Urothelium cell line (cell line): ENCODE measurements around the gene AHNAK2.
"Not testable (repeated sequence)": the region's sequence is repeated elsewhere in the genome, so short reads cannot be mapped to it uniquely, and the experiment has no call there.

Source experiments
- DNase-seq: peaks from one replicate; pipeline ENCODE4 v3.0.0; 2011; ENCODE audit warnings: low spot score, mixed read lengths
- FAIRE-seq: peaks from 2 replicates; lab custom pipeline; 2011; peaks lifted over from hg19 to GRCh38; lab: Jason Lieb, UNC

AHNAK2 gene

GRCh38 chr14:104954746-104955395 lies 23.3 kb downstream of the AHNAK2 start:
- no peak for DNase-seq
- no peak for FAIRE-seq

DNA sequence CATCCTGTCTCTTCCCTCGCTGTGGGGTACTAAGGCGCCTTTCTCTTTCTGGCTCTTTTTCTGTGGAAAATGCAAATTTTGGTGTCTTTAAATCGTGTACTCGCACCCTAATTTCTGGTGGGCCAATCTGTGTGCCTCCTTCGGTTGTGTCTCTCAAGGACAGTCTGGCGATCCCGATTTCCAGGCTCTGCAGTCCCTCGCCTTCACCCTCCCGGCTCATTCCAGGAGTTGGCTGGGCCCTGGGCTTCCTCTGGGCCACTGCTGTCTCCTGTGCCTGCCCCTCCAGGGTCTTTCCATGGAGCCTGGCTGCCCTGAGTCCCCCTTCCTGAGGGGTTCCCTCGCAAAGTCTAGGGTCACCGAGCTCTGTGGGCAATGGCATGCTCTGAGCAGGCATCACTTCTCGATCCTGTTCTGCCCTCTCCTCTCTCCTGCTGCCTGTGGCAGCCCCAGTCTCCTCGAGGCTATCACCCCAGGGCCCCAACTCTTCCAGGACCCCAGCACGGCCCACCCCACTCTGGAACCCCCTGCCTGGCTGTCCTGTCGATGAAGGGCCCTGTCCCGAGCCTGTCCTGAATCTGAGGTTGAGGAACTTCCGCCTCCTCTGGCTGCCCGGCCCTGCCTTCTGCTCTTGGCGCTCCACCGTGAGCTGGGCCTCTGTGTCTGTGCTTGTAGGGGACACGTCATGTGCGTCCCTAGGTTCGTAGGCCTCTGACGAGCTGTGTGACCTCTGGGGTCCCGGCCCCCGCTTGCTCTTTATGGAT lies 24.1 kb downstream of the AHNAK2 start:
- no peak for FAIRE-seq
- DNase-seq: no peak

- DNase-seq (no peak), FAIRE-seq (no peak)
Measured at GRCh38 chr14:104953097-104953496, 25.1 kb downstream of the AHNAK2 start.

GRCh38 chr14:104951863-104952657 lies 26.1 kb downstream of the AHNAK2 start:
- not testable (repeated sequence) for FAIRE-seq, DNase-seq

DNA sequence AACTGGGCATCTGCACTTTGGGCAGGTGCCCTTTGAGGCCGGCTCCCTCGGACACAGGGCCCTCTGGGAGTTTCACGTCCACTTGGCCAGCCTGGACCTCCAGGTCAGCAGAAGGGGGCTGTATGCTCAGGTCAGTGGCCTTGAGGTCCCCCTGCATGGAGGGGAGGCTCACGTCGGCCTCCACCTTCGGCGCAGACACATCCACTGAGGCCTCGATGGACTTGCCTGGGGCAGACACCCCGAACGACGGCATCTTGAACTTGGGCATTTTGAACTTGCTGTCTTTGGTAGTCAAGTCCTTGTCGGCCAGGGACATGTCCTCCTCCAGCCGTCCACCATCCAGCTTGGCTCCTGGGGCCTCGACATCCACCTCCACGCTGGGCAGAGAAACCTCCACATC lies 27.5 kb downstream of the AHNAK2 start:
- not testable (repeated sequence) for FAIRE-seq, DNase-seq

DNA sequence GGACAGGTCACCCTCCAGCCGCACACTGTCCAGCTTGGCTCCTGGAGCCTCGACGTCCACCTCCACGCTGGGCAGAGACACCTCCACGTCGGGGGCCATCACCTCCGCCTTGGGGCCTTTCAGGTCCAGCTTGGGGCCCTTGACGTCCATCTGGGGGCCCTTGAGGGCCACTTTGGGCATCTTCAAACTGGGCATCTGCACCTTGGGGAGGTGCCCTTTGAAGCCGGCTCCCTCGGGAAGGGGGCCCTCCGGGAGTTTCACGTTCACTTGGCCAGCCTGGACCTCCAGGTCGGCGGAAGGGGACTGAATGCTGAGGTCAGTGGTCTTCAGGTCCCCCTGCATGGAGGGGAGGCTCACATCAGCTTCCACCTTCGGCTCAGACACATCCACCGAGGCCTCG lies 28.2 kb downstream of the AHNAK2 start:
- DNase-seq (no peak), FAIRE-seq (no peak)

DNA sequence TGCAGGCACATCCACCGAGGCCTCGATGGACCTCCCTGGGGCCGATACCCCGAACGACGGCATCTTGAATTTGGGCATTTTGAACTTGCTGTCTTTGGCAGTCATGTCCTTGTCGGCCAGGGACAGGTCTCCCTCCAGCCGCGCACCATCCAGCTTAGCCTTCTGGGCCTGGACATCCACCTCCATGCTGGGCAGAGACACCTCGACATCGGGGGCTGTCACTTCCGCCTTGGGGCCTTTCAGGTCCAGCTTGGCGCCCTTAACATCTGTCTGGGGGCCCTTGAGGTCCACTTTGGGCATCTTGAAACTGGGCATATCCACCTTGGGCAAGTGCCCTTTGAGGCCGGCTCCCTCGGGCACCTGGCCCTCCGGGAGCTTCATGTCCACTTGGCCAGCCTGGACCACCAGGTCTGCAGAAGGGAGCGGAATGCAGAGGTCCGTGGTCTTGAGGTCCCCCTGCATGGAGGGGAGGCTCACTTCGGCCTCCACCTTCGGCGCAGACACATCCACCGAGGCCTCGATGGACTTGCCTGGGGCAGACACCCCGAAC lies 28.7 kb downstream of the AHNAK2 start:
- not testable (repeated sequence) for DNase-seq, FAIRE-seq

GRCh38 chr14:104948736-104949031 lies 29.5 kb downstream of the AHNAK2 start:
- FAIRE-seq: no peak

GRCh38 chr14:104947881-104948735 lies 30.1 kb downstream of the AHNAK2 start:
- DNase-seq, FAIRE-seq: not testable (repeated sequence)

More at GRCh38 chr14:104948736-104949031, 29.5 kb downstream of the AHNAK2 start:
- DNase-seq: no peak

GRCh38 chr14:104947201-104947600 lies 31.0 kb downstream of the AHNAK2 start:
- not testable (repeated sequence) for FAIRE-seq

GRCh38 chr14:104945986-104946965 lies 31.9 kb downstream of the AHNAK2 start:
- DNase-seq, FAIRE-seq: not testable (repeated sequence)

More at GRCh38 chr14:104947201-104947600, 31.0 kb downstream of the AHNAK2 start:
- DNase-seq: not testable (repeated sequence)

GRCh38 chr14:104945266-104945665 lies 32.9 kb downstream of the AHNAK2 start:
- FAIRE-seq, DNase-seq: not testable (repeated sequence)

DNA sequence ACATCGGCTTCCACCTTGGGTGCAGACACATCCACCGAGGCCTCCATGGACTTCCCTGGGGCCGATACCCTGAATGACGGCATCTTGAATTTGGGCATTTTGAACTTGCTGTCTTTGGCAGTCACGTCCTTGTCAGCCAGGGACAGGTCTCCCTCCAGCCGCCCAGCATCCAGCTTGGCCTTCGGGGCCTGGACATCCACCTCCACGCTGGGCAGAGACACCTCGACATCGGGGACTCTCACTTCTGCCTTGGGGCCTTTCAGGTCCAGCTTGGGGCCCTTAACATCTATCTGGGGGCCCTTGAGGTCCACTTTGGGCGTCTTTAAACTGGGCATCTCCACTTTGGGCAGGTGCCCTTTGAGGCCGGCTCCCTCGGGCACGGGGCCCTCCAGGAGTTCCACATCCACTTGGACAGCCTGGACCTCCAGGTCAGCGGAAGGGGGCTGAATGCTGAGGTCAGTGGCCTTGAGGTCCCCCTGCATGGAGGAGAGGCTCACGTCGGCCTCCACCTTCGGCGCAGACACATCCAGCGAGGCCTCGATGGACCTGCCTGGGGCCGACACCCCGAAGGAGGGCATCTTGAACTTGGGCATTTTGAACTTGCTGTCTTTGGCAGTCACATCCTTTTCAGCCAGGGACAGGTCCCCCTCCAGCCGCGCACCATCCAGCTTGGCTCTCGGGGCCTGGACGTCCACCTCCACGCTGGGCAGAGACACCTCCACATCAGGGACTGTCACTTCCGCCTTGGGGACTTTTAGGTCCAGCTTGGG lies 33.6 kb downstream of the AHNAK2 start:
- FAIRE-seq, DNase-seq: not testable (repeated sequence)

- not testable (repeated sequence) for FAIRE-seq, DNase-seq
Measured at GRCh38 chr14:104944016-104944308, 34.2 kb downstream of the AHNAK2 start.

GRCh38 chr14:104943216-104944015 lies 34.8 kb downstream of the AHNAK2 start:
- not testable (repeated sequence) for FAIRE-seq, DNase-seq

- FAIRE-seq (no peak), DNase-seq (no peak)
Measured at GRCh38 chr14:104942586-104942985, 35.6 kb downstream of the AHNAK2 start.

DNA sequence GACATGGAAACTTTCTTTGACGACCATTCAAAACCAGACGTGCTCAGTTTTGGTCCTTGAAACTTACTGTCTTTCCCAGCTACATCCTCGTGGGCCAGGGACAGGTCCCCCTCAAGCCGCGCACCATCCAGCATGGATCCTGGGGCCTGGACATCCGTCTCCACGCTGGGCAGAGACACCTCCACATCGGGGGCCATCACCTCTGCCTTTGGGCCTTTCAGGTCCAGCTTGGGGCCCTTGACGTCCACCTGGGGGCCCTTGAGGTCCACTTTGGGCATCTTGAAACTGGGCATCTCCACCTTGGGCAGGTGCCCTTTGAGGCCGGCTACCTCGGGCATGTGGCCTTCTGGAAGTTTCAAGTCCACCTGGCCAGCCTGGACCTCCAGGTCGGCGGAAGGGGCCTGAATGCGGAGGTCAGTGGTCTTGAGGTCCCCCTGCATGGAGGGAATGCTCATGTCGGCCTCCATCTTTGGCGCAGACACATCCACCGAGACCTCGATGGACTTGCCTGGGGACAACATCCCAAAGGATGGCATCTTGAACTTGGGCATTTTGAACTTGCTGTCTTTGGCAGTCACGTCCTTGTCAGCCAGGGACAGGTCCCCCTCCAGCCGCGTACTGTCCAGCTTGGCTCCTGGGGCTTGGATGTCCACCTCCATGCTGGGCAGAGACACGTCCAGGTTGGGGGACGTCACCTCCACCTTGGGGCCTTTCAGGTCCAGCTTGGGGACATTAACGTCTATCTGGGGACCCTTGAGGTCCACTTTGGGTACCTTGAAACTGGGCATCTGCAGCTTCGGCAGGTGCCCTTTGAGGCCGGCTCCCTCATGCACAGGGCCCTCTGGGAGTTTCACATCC lies 36.4 kb downstream of the AHNAK2 start:
- FAIRE-seq: no peak

More for the DNA sequence above, 36.4 kb downstream of the AHNAK2 start:
- DNase-seq: no peak
